ENCODE measurements around the gene KRTAP19-1. TPM values are rescaled to one million over a fixed set of nuclear protein-coding genes. Genes with fewer than 3 reads are reported as not detected.

KRTAP19-1 gene
- total and polyA plus RNA-seq, 3 donors from 2014 or later, result not detected

DNA sequence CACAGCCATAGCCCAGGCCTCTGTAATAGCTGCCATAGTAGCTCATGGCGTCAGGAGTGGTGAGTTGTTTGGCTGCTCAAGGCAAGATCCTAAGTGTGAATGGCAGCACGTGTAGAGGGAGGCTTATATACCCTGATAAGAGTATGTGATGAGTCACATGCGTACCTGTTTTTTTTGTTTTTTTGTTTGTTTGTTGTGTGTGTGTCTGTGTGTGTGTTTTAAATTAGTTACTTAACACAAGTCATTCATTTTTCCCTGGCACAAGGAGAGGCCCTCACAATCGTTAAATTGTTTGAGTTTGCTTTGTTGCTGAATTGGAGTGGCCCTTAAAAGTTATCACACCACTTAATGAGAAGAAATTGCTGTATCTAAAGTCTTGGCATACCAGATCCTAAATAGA, 16.9 kb upstream of the KRTAP19-1 start, which contains the start of gene KRTAP19-4:
Gene KRTAP19-4 (minus strand): TSS at position 101 of the 400 bp plus-strand sequence. CDS start 55 bp downstream, at position 46.
- H3K36me3 ChIP-seq (ENCODE audit: low read depth, missing control alignments), result no peaks in the 10 kb centered on the region
- H3K27ac ChIP-seq, result no peak within 1 kb of the TSS
- TF ChIP-seq, protein P1, sequence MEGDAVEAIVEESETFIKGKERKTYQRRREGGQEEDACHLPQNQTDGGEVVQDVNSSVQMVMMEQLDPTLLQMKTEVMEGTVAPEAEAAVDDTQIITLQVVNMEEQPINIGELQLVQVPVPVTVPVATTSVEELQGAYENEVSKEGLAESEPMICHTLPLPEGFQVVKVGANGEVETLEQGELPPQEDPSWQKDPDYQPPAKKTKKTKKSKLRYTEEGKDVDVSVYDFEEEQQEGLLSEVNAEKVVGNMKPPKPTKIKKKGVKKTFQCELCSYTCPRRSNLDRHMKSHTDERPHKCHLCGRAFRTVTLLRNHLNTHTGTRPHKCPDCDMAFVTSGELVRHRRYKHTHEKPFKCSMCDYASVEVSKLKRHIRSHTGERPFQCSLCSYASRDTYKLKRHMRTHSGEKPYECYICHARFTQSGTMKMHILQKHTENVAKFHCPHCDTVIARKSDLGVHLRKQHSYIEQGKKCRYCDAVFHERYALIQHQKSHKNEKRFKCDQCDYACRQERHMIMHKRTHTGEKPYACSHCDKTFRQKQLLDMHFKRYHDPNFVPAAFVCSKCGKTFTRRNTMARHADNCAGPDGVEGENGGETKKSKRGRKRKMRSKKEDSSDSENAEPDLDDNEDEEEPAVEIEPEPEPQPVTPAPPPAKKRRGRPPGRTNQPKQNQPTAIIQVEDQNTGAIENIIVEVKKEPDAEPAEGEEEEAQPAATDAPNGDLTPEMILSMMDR (IDR thresholded peaks at IDR 0.05), result no peak
- TF ChIP-seq POLR2A (IDR thresholded peaks at IDR 0.05), result no peak
- H3K4me3 ChIP-seq, result no peak within 1 kb of the TSS
- no peaks in the 10 kb centered on the region for H3K27me3 ChIP-seq
- no peaks in the 10 kb centered on the region for H3K4me1 ChIP-seq
- no peak for DNase-seq
- WGBS, 2 donors, result 75 to 78% methylated on average over 4 of the region's 4 CpGs
- intact Hi-C loops (cut with DNase I; ENCODE audit: low total_unique reads), result no loop called here
- no peaks in the 10 kb centered on the region for H3K9me3 ChIP-seq

DNA sequence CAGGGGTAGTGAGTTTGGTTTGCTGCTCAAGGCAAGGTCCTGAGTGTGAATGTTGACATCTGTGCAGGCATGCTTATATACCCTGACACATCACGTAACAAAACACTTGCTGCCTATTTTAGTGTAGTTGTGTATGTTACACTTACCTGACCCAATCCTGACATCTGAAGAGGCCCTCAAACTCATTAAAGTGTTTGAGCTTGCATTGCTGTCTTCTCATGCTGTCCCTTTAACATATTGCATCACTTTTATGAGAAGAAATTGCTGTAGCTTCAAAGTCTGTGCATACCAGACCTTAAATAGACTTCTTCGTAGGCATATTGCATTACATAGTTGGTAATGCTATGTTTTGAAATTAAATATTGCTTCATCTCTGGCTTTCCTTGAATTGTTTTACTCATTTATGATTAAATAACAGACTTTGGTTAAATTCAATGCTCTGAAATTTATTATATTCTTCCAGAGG, 11.8 kb upstream of the KRTAP19-1 start, which contains the start of gene KRTAP19-3:
Gene KRTAP19-3 (minus strand): TSS at position 51 of the 466 bp plus-strand sequence. CDS start 56 bp downstream, outside the sequence.
- Histone ChIP-seq H3K9me3 (no peaks in the 10 kb centered on the region), H3K27ac (no peak within 1 kb of the TSS), H3K4me1 (no peaks in the 10 kb centered on the region), H3K27me3 (no peaks in the 10 kb centered on the region), H3K4me3 (no peak within 1 kb of the TSS), H3K36me3 (ENCODE audit: low read depth, missing control alignments) (no peaks in the 10 kb centered on the region)
- 67 to 92% methylated on average over 2 of the region's 2 CpGs for WGBS, 2 donors
- DNase-seq, result no peak
- TF ChIP-seq, protein P1 (IDR thresholded peaks at IDR 0.05), result no peak
- TF ChIP-seq POLR2A (IDR thresholded peaks at IDR 0.05), result no peak
- intact Hi-C loops (cut with DNase I; ENCODE audit: low total_unique reads), result no loop called here

DNA sequence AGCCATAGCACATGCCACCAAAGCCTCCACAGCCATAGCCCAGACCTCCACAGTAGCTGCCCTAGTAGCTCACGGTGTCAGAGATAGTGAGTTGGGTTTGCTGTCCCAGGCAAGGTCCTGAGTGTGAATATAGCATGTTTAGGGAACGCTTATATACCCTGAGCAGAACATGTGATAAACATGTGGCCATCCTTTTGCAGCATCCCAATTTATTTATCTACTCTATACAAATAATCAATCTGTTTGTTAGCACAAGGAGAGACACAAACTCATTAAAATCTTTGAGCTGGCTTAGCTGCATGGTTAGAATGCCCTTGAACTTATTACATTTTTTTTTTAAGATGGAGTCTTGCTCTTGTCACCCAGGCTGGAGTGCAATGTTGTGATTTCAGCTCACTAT, 7.2 kb upstream of the KRTAP19-1 start, which contains the start of gene KRTAP19-2:
Gene KRTAP19-2 (minus strand): TSS at position 101 of the 400 bp plus-strand sequence. CDS start 88 bp downstream, at position 13.
- 98 to 100% methylated on average over 2 of the region's 2 CpGs for WGBS, 2 donors
- intact Hi-C loops (cut with DNase I; ENCODE audit: low total_unique reads), result no loop called here

DNA sequence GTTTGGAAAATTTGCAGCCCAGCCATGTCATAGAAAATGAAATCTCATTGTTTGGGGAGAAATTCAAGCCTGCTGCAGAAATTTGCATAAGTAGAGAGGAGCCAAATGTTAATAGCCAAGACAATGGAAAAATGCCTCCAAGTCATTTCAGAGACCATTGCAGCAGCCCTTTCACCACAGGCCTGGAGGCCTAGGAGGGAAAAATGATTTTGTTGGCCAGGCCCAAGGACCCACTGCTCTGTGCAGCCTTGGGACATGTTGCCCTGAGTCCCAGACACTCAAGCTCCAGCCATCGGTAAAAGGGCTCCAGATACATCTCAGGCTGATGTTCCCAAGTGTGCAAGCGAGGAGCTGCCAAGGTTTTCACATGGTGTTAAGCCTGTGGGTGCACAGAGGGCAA, 6.0 kb upstream of the KRTAP19-1 start:
- no peaks in the 10 kb centered on the region for H3K36me3 ChIP-seq (ENCODE audit: low read depth, missing control alignments)
- intact Hi-C loops (cut with DNase I; ENCODE audit: low total_unique reads), result no loop called here
- no peak overlapping the region for H3K27ac ChIP-seq
- H3K27me3 ChIP-seq, result no peaks in the 10 kb centered on the region
- H3K4me3 ChIP-seq, result no peak overlapping the region
- no peaks in the 10 kb centered on the region for H3K9me3 ChIP-seq
- no peak for DNase-seq
- WGBS, 2 donors, result 82 to 83% methylated on average over 2 of the region's 2 CpGs
- no peaks in the 10 kb centered on the region for H3K4me1 ChIP-seq
- TF ChIP-seq POLR2A (IDR thresholded peaks at IDR 0.05), result no peak
- TF ChIP-seq, protein P1 (IDR thresholded peaks at IDR 0.05), result no peak

More for the DNA sequence above, 7.2 kb upstream of the KRTAP19-1 start, which contains the start of gene KRTAP19-2:
- Histone ChIP-seq H3K27ac (no peak within 1 kb of the TSS), H3K36me3 (ENCODE audit: low read depth, missing control alignments) (no peaks in the 10 kb centered on the region), H3K4me1 (no peaks in the 10 kb centered on the region), H3K27me3 (no peaks in the 10 kb centered on the region), H3K4me3 (no peak within 1 kb of the TSS), H3K9me3 (no peaks in the 10 kb centered on the region)
- no peak for DNase-seq
- TF ChIP-seq, protein P1 (IDR thresholded peaks at IDR 0.05), result no peak
- TF ChIP-seq POLR2A (IDR thresholded peaks at IDR 0.05), result no peak

DNA sequence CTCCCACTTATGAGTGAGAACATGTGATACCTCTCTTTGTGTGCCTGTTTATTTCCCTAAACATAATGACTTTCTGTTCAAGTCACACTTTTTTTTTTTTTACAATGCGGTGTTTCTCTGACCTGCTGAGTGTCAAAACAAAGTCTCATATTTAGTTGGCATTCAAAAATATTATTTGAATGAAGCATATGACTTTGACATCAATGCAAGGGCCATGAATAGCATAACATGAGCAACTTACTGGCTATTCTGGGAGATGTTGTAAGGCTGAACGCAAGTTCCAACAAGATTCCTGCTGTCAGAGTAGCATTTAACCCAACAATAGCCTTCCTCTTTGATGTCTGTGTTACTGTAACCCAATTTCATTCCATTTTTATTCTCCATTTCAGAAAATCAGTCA, 2.0 kb upstream of the KRTAP19-1 start:
- Histone ChIP-seq H3K27ac (no peak overlapping the region), H3K9me3 (no peaks in the 10 kb centered on the region), H3K4me1 (no peaks in the 10 kb centered on the region), H3K4me3 (no peak overlapping the region), H3K27me3 (no peaks in the 10 kb centered on the region), H3K36me3 (ENCODE audit: low read depth, missing control alignments) (no peaks in the 10 kb centered on the region)
- WGBS, 2 donors, result 87 to 98% methylated on average over 2 of the region's 2 CpGs
- TF ChIP-seq POLR2A (IDR thresholded peaks at IDR 0.05), result no peak
- TF ChIP-seq, protein P1 (IDR thresholded peaks at IDR 0.05), result no peak
- intact Hi-C loops (cut with DNase I; ENCODE audit: low total_unique reads), result no loop called here
- DNase-seq, result no peak

Data from testis (tissue), 3 donors.